ENCODE data around the gene SPRY1.

Gene SPRY1

GRCh38 chr4:123417813-123418212 lies 21.2 kb downstream of the SPRY1 start:
- Histone ChIP-seq H3K9me2 (replicated peaks; ENCODE audit: insufficient read depth, low read length) (no peaks in the 10 kb centered on the region), H3K4me3 (ENCODE audit: low read length) (no peak overlapping the region), H3K36me3 (replicated peaks; ENCODE audit: insufficient read depth, low read length) (no peaks in the 10 kb centered on the region), H2AFZ (ENCODE audit: low read length) (no peak overlapping the region), H3K9ac (ENCODE audit: low read length) (peak overlapping the region; percentile 17; the same call in 1 of the 2 replicates), H3K27ac (ENCODE audit: low read length) (peak overlapping the region; percentile 81), H3K79me2 (ENCODE audit: low read length) (no peaks in the 10 kb centered on the region), H3K4me1 (ENCODE audit: low read length) (peaks cover 49% of the 10 kb centered on the region), H3K27me3 (replicated peaks; ENCODE audit: insufficient read depth, low read length) (no peaks in the 10 kb centered on the region), H3K4me2 (ENCODE audit: low read depth, low read length) (peak overlapping the region; percentile 55), H3K9me3 (replicated peaks; ENCODE audit: insufficient read depth, low read length) (no peaks in the 10 kb centered on the region), H3F3A (ENCODE audit: insufficient read depth, low read length) (peaks cover 25% of the 10 kb centered on the region), H4K20me1 (ENCODE audit: insufficient read depth, low read length) (no peaks in the 10 kb centered on the region)
- no peak for DNase-seq
- no peak for TF ChIP-seq CTCF (IDR thresholded peaks at IDR 0.05; ENCODE audit: low read length)
- TF ChIP-seq EZH2phosphoT487 (IDR thresholded peaks at IDR 0.05; ENCODE audit: low read length): no peak
- no peak for TF ChIP-seq EZH2 (optimal IDR thresholded peaks at IDR 0.05; ENCODE audit: low read depth, low read length)

- Histone ChIP-seq H3K9me2 (replicated peaks; ENCODE audit: insufficient read depth, low read length) (no peaks in the 10 kb centered on the region), H3K27me3 (replicated peaks; ENCODE audit: insufficient read depth, low read length) (no peaks in the 10 kb centered on the region), H3K9me3 (replicated peaks; ENCODE audit: insufficient read depth, low read length) (no peaks in the 10 kb centered on the region), H4K20me1 (ENCODE audit: insufficient read depth, low read length) (no peaks in the 10 kb centered on the region), H2AFZ (ENCODE audit: low read length) (no peak overlapping the region), H3K4me3 (ENCODE audit: low read length) (peak overlapping the region; percentile 17; the same call in 1 of the 2 replicates), H3K36me3 (replicated peaks; ENCODE audit: insufficient read depth, low read length) (no peaks in the 10 kb centered on the region), H3K4me2 (ENCODE audit: low read depth, low read length) (peak overlapping the region; percentile 55), H3K27ac (ENCODE audit: low read length) (peak overlapping the region; percentile 81), H3F3A (ENCODE audit: insufficient read depth, low read length) (peaks cover 22% of the 10 kb centered on the region), H3K4me1 (ENCODE audit: low read length) (peaks cover 45% of the 10 kb centered on the region), H3K79me2 (ENCODE audit: low read length) (no peaks in the 10 kb centered on the region), H3K9ac (ENCODE audit: low read length) (peak overlapping the region; percentile 24; the same call in 1 of the 2 replicates)
- DNase-seq: peak; percentile 94
- no peak for TF ChIP-seq CTCF (IDR thresholded peaks at IDR 0.05; ENCODE audit: low read length)
- no peak for TF ChIP-seq EZH2phosphoT487 (IDR thresholded peaks at IDR 0.05; ENCODE audit: low read length)
- TF ChIP-seq EZH2 (optimal IDR thresholded peaks at IDR 0.05; ENCODE audit: low read depth, low read length): no peak
Measured at GRCh38 chr4:123418351-123418931, 21.8 kb downstream of the SPRY1 start.

GRCh38 chr4:123419885-123420755 lies 23.5 kb downstream of the SPRY1 start:
- no peaks in the 10 kb centered on the region for H3K79me2 ChIP-seq (ENCODE audit: low read length)
- no peak for DNase-seq
- peaks cover 22% of the 10 kb centered on the region for H3F3A ChIP-seq (ENCODE audit: insufficient read depth, low read length)
- H3K4me2 ChIP-seq (ENCODE audit: low read depth, low read length): no peak overlapping the region
- TF ChIP-seq CTCF (IDR thresholded peaks at IDR 0.05; ENCODE audit: low read length) (no peak), EZH2 (optimal IDR thresholded peaks at IDR 0.05; ENCODE audit: low read depth, low read length) (no peak), EZH2phosphoT487 (IDR thresholded peaks at IDR 0.05; ENCODE audit: low read length) (no peak)
- H3K27ac ChIP-seq (ENCODE audit: low read length): no peak overlapping the region; the same call in 1 of the 2 replicates
- peaks cover 39% of the 10 kb centered on the region for H3K4me1 ChIP-seq (ENCODE audit: low read length)
- no peaks in the 10 kb centered on the region for H3K36me3 ChIP-seq (replicated peaks; ENCODE audit: insufficient read depth, low read length)
- H3K9ac ChIP-seq (ENCODE audit: low read length): no peak overlapping the region
- no peaks in the 10 kb centered on the region for H3K9me3 ChIP-seq (replicated peaks; ENCODE audit: insufficient read depth, low read length)
- H2AFZ ChIP-seq (ENCODE audit: low read length): no peak overlapping the region
- no peaks in the 10 kb centered on the region for H4K20me1 ChIP-seq (ENCODE audit: insufficient read depth, low read length)
- H3K4me3 ChIP-seq (ENCODE audit: low read length): no peak overlapping the region
- no peaks in the 10 kb centered on the region for H3K27me3 ChIP-seq (replicated peaks; ENCODE audit: insufficient read depth, low read length)
- no peaks in the 10 kb centered on the region for H3K9me2 ChIP-seq (replicated peaks; ENCODE audit: insufficient read depth, low read length)

All from MM.1S (cell line).